MG63 (cell line): ENCODE data around the gene CIB1. TPM values are rescaled to one million over a fixed set of nuclear protein-coding genes. Genes with fewer than 3 reads are reported as not detected.

Source experiments
- DNase-seq: peaks from one replicate; pipeline ENCODE4 v3.0.0-alpha.2; 2020
- H3K27me3 ChIP-seq: fragments of 250-450 bp; sonication (Bioruptor Pico); 2 replicates; pipeline ENCODE4 v1.5.1; 2020; ENCODE audit warnings: mild to moderate bottlenecking, moderate library complexity
- H3K36me3 ChIP-seq: fragments of 250-450 bp; sonication (Bioruptor Pico); 2 replicates; pipeline ENCODE4 v1.5.1; 2020; ENCODE audit warnings: mild to moderate bottlenecking, moderate library complexity
- H3K4me3 ChIP-seq: fragments of 250-450 bp; sonication (Bioruptor Pico); 2 replicates; pipeline ENCODE4 v1.5.1; 2020; ENCODE audit warnings: mild to moderate bottlenecking, moderate library complexity
- H3K9me3 ChIP-seq: fragments of 250-450 bp; sonication (Bioruptor Pico); 2 replicates; pipeline ENCODE4 v1.5.1; 2020; ENCODE audit warnings: mild to moderate bottlenecking, moderate library complexity
- total RNA-seq: library from RNA; depleted of rRNA; stranded (reverse); fragments of >200 nt; shearing (Covaris generic); gene quantifications from 2 replicates; pipeline ENCODE4 v1.2.3, GENCODE V29; 2014; ENCODE audit warnings: low replicate concordance

CIB1 gene
- total RNA-seq, 1 experiment from 2014 or later, result 158 TPM

DNA sequence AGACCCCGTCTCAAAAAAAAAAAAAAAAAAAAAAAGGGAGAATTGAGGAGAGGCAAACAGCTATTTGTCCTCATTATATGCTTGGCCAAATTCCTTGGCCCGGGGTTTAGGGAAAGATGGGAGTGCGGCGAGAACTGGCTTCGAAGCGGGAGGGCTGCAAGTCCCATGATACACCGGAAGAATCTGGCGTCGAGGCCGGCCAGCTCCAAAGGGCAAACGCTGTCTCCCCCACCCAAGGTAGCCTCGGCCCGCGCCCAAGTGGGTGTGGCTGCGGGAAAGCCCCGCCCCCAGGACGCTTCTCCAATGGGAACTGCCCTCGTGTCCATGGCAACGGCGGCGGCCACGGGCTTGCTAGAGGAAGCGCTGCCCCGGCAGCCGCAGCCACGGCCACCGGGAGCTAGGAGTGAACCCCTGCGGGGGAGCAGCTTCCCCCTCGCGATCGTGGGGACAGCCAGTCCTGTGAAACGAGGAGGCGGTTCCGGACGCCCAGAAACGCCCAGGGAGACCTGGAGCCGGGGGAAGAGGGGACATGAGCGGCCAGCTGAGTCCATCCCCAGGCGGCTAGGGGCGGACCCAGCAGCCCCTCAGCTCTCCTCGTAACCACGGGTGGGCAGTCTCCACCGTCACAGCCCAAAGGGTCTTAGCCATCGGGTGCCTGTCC, 15.6 kb upstream of the CIB1 start, which contains the start of gene TTLL13:
Gene TTLL13 (plus strand): TSS at position 354 of the 661 bp plus-strand sequence. CDS start 1,075 bp downstream, outside the sequence.
- H3K4me3 ChIP-seq, result peak within 1 kb of the TSS; percentile 47
- H3K36me3 ChIP-seq, result no peaks in the 10 kb centered on the region
- H3K27me3 ChIP-seq, result no peaks in the 10 kb centered on the region
- H3K9me3 ChIP-seq, result no peaks in the 10 kb centered on the region
- DNase-seq, result peak; percentile 88

DNA sequence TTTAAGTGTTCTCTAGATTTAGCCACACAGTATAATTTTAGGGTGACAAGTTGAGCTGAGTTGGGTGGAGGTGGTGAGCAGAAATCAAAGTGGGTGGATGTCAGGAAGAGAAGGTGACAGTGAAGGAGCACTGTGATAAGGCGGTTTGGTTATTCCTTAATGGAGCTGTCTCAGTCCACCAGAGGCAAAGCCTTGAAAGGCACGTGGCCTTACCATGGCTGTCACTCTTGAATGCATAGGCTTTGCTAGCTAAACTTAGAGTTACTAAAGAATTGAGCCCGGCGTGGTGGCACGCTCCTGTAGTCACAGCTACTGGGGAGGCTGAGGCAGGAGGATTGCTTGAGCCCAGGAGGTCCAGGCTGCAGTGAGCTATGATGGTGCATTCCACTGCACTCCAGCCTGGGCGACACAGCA, 15.1 kb upstream of the CIB1 start:
- no peak for DNase-seq
- H3K36me3 ChIP-seq, result no peaks in the 10 kb centered on the region
- no peaks in the 10 kb centered on the region for H3K9me3 ChIP-seq
- H3K4me3 ChIP-seq, result no peak overlapping the region; the same call in 1 of the 2 replicates
- H3K27me3 ChIP-seq, result no peaks in the 10 kb centered on the region

DNA sequence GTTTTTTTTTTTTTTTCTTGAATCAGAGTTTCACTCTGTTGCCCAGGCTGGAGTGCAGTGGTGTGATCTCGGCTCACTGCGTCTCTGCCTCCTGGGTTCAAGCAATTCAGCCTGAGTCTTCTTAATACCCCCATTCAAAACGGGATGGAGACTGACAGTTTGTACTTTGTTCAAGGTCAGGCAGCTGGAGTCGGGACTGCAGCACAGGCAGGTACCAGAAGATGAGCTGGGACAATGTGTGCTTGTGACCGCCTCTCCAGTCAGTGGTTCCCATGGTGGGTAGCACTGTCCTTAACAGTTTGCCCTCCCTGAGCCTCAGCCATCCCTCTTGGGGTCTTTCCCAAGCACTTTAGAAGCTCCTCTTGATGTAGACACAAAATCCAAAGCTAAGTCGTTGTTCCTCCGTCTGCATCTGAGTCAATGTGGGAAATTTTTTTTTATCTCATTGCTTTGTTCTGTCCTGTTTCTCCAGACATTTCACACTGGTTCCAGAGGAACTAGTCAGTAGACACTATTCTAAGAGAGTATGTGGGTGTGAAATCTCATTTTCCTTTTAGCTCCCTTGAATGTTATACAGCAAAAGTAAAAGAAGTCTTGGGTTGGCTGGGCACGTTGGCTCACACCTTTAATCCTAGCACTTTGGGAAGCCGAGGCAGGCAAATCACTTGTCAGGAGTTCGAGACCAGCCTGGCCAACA, 10.3 kb upstream of the CIB1 start:
- no peak overlapping the region for H3K4me3 ChIP-seq

DNA sequence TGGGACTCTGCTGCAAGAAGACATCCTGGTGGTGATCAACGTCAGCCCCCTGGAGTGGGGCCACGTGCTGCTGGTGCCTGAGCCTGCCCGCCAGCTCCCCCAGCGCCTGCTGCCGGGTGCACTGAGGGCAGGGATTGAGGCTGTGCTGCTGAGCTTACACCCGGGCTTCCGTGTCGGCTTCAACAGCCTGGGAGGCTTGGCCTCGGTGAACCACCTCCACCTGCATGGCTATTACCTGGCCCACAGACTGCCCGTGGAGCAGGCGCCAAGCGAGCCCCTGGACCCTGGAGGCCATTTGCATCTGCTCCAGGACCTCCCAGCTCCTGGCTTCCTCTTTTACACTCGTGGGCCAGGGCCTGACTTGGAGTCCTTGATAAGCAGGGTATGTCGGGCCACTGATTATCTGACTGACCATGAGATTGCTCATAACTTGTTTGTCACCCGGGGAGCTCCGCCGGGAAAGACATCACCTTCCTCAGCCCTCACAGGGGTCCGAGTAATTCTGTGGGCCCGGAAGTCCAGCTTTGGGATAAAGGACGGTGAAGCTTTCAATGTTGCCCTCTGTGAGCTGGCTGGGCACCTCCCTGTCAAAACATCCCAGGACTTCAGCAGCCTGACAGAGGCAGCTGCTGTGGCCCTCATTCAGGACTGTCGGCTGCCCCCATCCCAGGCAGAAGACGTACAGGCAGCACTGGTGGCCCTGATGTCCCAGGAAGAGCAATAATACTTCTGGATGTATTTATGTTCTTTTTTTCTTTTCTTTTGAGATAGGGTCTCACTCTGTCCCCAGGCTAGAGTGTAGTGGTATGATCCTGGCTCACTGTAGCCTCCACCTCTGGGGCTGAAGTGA, 7.8 kb upstream of the CIB1 start:
- H3K27me3 ChIP-seq, result no peaks in the 10 kb centered on the region
- no peak for DNase-seq
- H3K9me3 ChIP-seq, result no peaks in the 10 kb centered on the region
- H3K36me3 ChIP-seq, result peaks cover 11% of the 10 kb centered on the region; the same call in 1 of the 2 replicates
- no peak overlapping the region for H3K4me3 ChIP-seq

More for the DNA sequence above, 10.3 kb upstream of the CIB1 start:
- no peaks in the 10 kb centered on the region for H3K27me3 ChIP-seq
- H3K36me3 ChIP-seq, result peaks cover 7% of the 10 kb centered on the region; the same call in 1 of the 2 replicates
- H3K9me3 ChIP-seq, result no peaks in the 10 kb centered on the region
- no peak for DNase-seq

DNA sequence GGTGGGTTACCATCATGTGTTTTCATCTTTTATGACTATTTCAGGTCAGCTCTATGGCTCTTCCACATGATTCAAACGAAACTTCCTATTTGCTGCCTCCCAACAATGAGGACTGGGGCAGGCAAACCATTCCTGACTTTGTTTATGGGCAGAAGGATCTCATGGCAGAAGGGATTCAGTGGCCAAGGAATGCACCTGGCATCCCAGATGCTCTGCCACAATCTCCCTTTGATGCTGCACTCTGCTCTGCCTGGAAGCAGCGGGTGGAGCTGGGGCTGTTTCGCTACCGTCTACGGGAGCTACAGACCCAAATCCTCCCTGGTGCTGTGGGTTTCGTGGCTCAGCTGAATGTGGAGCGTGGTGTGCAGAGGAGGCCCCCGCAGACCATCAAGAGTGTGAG, 7.1 kb upstream of the CIB1 start:
- no peak for DNase-seq
- no peaks in the 10 kb centered on the region for H3K9me3 ChIP-seq
- H3K36me3 ChIP-seq, result peaks cover 11% of the 10 kb centered on the region; the same call in 1 of the 2 replicates
- no peaks in the 10 kb centered on the region for H3K27me3 ChIP-seq
- no peak overlapping the region for H3K4me3 ChIP-seq

DNA sequence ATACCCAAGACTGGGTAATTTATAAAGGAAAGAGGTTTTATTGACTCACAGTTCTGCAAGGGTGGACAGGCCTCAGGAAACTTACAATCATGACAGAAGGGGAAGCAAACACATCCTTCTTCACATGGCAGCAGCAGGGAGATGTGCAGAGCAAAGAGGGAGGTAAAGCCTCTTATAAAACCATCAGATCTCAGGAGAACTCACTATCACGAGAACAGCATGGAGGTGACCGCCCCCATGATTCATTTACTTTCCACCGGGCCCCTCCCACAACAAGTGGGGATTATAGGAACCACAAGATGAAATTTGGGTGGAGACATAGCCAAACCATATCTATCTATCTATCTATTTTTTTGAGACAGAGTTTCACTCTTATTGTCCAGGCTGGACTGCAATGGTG, 5.6 kb upstream of the CIB1 start:
- Histone ChIP-seq H3K27me3 (no peaks in the 10 kb centered on the region), H3K36me3 (peaks cover 11% of the 10 kb centered on the region; the same call in 1 of the 2 replicates), H3K4me3 (no peak overlapping the region), H3K9me3 (no peaks in the 10 kb centered on the region)
- no peak for DNase-seq

DNA sequence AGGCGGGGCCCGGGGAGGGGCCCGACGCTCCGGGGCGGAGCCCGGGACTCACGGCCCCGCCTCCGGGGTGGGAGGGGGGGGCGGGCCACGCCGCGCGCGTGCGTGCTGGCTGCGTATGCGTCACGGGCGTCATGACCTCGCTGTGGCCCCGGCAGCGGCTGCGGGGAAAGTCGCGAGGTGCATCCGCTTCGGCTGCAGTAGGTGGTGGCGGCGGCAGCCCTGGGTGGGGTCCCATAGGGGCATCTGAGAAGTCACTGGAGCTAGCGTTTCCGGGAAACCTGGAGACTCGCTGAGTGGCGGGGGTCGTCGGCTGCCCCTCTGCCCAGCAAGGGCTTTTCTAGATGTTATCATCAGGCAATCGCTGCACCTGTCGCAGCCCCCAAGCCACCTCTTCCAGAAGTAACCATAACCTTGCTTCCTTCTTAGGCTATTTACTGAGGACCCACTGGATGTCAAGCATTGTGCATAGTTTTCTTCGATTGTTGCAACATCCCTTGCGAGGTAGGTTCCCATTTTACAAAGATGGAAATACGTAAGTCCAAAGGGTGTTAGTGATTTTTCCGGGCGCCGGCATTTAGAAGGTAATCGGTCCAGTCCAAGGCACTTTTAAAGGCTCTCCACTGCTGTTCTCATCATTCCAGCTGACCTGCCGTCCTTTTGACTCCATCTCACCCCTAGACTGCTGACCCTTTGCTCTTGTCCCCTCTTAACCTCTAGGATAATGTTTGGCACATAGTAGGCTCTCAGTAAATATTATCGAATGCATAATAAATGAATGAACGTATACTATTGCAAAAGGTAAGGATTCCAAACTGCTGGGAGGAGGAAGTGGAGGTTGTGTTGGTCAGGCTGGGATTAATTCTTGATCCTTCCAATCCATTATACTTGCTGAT, 601 bp upstream of the CIB1 start, which contains the start of gene GDPGP1:
Gene GDPGP1 (plus strand): TSS at position 114 of the 893 bp plus-strand sequence. CDS start 6,700 bp downstream, outside the sequence.
- DNase-seq, result no peak
- peaks cover 31% of the 10 kb centered on the region for H3K36me3 ChIP-seq
- no peaks in the 10 kb centered on the region for H3K9me3 ChIP-seq
- peak within 1 kb of the TSS; percentile 93 for H3K4me3 ChIP-seq
- no peaks in the 10 kb centered on the region for H3K27me3 ChIP-seq

DNA sequence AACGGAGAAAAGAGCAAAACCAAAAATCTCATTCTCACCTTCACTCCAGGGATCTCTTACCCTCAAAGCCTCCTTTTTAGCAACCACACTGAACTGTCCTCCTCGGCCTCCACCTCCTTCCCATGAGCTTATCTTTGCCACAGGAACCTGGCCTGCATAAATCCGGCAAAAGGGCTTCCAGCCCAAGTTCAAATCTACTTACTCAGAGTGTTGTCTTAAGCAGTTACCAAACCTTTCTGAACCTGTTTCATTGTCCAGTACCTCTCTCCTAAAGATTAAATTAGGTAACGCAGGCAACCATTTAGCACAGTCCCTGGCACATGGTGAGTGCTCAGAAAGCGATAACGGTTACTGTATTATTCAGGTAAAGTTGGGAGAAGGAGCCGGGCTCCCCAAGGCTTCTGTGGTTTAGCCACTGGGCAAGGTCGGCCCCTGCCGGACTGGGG, 777 bp downstream of the CIB1 start:
- Histone ChIP-seq H3K9me3 (no peaks in the 10 kb centered on the region), H3K36me3 (peaks cover 40% of the 10 kb centered on the region), H3K27me3 (no peaks in the 10 kb centered on the region), H3K4me3 (peak overlapping the region; percentile 93)
- DNase-seq, result no peak

DNA sequence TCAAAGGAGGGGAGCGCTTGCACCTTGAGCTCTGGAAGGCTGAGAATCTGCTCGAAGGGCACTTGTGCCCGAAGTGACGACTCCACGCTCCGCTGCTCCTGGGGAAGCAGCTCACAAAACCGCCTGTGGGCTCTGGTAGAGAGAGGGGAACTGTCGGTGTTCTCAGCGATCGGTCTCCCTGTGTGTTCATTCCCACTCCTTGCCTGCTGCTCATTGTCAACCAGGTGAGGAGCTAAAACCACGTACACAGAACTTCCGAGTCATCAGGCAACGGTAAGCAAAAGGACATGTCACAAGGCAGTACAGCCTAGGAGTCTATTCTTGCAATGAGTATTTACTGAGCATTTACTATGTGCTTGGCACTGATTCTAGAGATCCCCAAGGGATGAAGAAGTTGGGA, 1.5 kb downstream of the CIB1 start:
- H3K36me3 ChIP-seq, result peaks cover 45% of the 10 kb centered on the region
- no peaks in the 10 kb centered on the region for H3K27me3 ChIP-seq
- H3K4me3 ChIP-seq, result peak overlapping the region; percentile 93
- DNase-seq, result no peak
- no peaks in the 10 kb centered on the region for H3K9me3 ChIP-seq

DNA sequence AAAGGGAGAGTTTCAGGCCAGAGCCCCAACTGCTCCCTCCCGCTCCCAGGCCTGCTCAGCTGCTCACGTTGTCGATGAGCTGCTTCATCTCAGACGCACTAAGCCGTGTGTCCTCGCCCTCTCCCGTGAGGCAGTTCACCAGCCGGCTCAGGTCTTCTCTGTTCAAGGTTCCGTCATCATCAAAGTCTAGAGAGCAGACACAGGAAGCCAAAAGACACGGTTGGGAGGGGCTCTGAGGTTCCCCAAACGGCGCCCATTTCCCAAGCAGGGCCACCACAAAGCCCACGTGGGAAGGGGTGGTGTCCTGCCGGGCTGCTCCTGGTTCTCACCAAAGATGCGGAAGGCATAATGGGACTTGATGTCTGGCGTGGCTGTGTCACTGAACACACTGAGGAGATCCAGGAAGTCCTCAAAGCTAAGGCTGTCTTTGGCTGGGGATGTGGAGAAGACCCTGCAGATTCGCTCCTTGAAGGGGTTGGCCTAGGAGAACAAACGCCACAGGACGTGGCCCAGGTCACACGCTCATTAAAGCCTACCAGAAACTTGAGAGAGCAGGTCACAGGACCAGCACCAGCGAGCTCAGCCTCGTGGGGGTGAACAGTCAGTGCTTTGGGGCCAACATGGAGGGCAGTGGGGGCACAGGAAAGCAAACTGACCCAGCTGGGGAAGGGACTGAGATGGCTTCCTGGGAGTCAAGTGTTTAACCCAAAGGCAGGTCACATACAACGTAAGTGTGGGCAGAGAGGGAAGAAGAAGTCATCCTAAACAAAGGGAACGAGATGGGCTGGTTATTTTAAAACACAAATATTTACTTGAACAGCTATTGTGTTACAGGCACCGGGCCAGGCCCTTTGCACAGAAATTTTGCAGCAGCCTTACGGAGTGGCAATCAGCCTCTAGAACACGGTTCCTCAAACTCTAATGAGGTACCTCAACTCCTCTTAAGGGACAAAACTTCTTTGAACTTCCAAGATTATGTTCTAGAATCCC, 2.4 kb downstream of the CIB1 start:
- Histone ChIP-seq H3K9me3 (no peaks in the 10 kb centered on the region), H3K27me3 (no peaks in the 10 kb centered on the region), H3K36me3 (peaks cover 52% of the 10 kb centered on the region), H3K4me3 (no peak overlapping the region)
- no peak for DNase-seq

DNA sequence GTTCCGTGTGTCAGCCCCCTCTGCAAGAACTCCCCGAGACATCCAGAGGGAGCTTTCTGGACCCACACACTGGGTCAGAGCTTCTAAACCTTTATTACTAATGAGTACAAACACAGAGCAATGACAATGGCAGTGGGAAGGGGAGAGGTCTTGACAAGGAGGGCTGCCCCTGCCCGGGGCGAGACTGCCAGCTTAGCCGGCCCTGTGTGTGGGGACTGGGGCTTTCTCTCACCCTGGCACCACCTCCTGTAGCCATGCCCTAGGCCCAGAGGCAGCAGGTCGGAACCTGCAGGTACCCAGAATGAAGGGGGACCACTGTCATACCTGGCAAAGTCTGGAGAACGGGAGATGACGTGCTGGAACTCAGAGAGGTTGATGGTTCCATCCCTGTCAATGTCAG, 3.1 kb downstream of the CIB1 start:
- no peak for DNase-seq
- Histone ChIP-seq H3K27me3 (no peaks in the 10 kb centered on the region), H3K4me3 (no peak overlapping the region), H3K9me3 (no peaks in the 10 kb centered on the region), H3K36me3 (peaks cover 58% of the 10 kb centered on the region)

DNA sequence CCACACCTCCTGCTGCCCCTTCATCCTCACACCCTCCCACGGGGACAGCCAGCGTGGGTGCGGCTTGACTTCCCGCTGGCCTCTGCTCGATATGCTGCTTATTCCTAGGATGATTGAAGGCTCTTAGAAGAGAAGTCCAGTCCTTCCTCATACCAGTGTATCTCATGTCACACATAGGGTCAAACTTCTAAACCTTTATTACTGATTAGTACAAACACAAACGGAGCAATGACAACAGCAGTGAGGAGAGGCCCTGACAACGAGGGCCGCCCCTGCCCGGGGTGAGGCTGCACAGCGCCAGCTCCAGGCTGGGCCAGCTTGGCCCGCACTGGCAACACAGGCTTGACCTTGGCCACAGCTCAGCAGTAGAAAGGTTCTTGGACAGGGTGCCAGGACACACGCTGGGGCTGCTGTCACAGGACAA, 3.7 kb downstream of the CIB1 start:
- peak; percentile 51 for DNase-seq
- no peaks in the 10 kb centered on the region for H3K9me3 ChIP-seq
- no peaks in the 10 kb centered on the region for H3K27me3 ChIP-seq
- peaks cover 63% of the 10 kb centered on the region for H3K36me3 ChIP-seq
- H3K4me3 ChIP-seq, result no peak overlapping the region

DNA sequence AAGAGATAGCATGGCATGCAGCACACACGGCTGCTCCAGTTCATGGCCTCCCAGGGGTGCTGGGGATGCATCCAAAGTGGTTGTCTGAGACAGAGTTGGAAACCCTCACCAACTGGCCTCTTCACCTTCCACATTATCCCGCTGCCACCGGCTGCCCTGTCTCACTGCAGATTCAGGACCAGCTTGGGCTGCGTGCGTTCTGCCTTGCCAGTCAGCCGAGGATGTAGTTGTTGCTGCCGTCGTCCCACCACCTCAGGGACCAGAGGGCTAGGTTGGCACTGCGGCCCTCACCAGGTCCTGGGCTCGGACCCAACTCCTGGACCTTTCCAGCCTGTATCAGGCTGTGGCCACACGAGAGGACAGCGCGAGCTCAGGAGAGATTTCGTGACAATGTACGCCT, 4.8 kb downstream of the CIB1 start:
- Histone ChIP-seq H3K36me3 (peaks cover 74% of the 10 kb centered on the region), H3K4me3 (no peak overlapping the region), H3K9me3 (no peaks in the 10 kb centered on the region), H3K27me3 (no peaks in the 10 kb centered on the region)
- DNase-seq, result no peak

DNA sequence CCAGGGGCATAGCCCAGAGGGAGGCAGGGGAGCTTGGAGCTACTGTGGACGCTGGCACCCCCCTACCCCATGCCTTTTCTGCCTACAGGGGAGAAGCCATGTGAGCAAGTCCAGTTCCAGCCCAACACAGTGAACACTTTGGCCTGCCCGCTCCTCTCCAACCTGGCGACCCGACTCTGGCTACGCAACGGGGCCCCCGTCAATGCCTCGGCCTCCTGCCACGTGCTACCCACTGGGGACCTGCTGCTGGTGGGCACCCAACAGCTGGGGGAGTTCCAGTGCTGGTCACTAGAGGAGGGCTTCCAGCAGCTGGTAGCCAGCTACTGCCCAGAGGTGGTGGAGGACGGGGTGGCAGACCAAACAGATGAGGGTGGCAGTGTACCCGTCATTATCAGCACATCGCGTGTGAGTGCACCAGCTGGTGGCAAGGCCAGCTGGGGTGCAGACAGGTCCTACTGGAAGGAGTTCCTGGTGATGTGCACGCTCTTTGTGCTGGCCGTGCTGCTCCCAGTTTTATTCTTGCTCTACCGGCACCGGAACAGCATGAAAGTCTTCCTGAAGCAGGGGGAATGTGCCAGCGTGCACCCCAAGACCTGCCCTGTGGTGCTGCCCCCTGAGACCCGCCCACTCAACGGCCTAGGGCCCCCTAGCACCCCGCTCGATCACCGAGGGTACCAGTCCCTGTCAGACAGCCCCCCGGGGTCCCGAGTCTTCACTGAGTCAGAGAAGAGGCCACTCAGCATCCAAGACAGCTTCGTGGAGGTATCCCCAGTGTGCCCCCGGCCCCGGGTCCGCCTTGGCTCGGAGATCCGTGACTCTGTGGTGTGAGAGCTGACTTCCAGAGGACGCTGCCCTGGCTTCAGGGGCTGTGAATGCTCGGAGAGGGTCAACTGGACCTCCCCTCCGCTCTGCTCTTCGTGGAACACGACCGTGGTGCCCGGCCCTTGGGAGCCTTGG, 5.6 kb downstream of the CIB1 start:
- Histone ChIP-seq H3K27me3 (no peaks in the 10 kb centered on the region), H3K36me3 (peaks cover 83% of the 10 kb centered on the region), H3K4me3 (no peak overlapping the region), H3K9me3 (no peaks in the 10 kb centered on the region)
- no peak for DNase-seq
